Stomach (tissue), 9 donors: ENCODE measurements around the gene SUSD4. TPM values are rescaled to one million over a fixed set of nuclear protein-coding genes. Genes with fewer than 3 reads are reported as not detected.

Experiments
- DNase-seq, 2 donors: peaks; one replicate each; pipeline versions ENCODE4 v3.0.0 to v3.0.0-alpha.2; 2013 to 2019
- H3K27ac ChIP-seq, 5 donors: fragments of 200-600 bp in 4 of 5; sonication (generic) in 4 of 5; one replicate each; pipeline ENCODE4 v1.5.1; 2013 to 2019; ENCODE audit warnings: mild to moderate bottlenecking in 1 of 5, moderate library complexity in 1 of 5
- H3K27me3 ChIP-seq, 3 donors: fragments of 200-600 bp; sonication (generic); one replicate each; pipeline ENCODE4 v1.5.1; 2017 to 2019; ENCODE audit warnings: mixed run types in 1 of 3
- H3K36me3 ChIP-seq, 4 donors: fragments of 200-600 bp; sonication (generic); 1 replicate in 3 of 4; 2 replicates in 1 of 4; pipeline ENCODE4 v1.5.1; 2016 to 2019
- H3K4me1 ChIP-seq, 4 donors: fragments of 200-600 bp; sonication (generic); one replicate each; pipeline ENCODE4 v1.5.1; 2016 to 2019
- H3K4me3 ChIP-seq, 4 donors: fragments of 200-600 bp; sonication (generic) in 3 of 4; one replicate each; pipeline ENCODE4 v1.5.1; 2016 to 2019; ENCODE audit warnings: mild to moderate bottlenecking in 1 of 4
- H3K9me3 ChIP-seq, 4 donors: fragments of 200-600 bp; sonication (generic); one replicate each; pipeline ENCODE4 v1.5.1; 2016 to 2019
- CTCF ChIP-seq, 7 experiments: fragments of 450-650 bp in 4 of 7; fragments of 200-600 bp in 3 of 7; sonication (generic) in 3 of 7; IDR thresholded peaks; one replicate each; pipeline ENCODE4 v1.5.1; 2016 to 2019; ENCODE audit warnings: antibody characterized with exemption in 7 of 7, control low read depth in 2 of 7, mild to moderate bottlenecking in 1 of 7
- EP300 ChIP-seq: sonication (generic); formaldehyde crosslinking; IDR thresholded peaks from one replicate; pipeline ENCODE4 v1.6.1; 2017; ENCODE audit warnings: antibody characterized with exemption
- POLR2A ChIP-seq, 4 donors: fragments of 450-650 bp; IDR thresholded peaks; one replicate each; pipeline ENCODE4 v1.6.1; 2016; ENCODE audit warnings: antibody characterized with exemption in 4 of 4, control low read depth in 2 of 4, mild to moderate bottlenecking in 1 of 4, moderate library complexity in 1 of 4
- POLR2AphosphoS5 ChIP-seq, 3 donors: sonication (generic); formaldehyde crosslinking; IDR thresholded peaks; one replicate each; pipeline ENCODE4 v1.6.1; 2016; ENCODE audit warnings: antibody characterized with exemption in 3 of 3
- WGBS, 5 donors: extraction: QIAGEN DNeasy Blood & Tissue Kit in 3 of 5; methylation state at CpG; one replicate each; pipeline versions ENCODE4 v1.1.5 to v1.1.7; 2013 to 2018; 5-methylcytosine and 5-hydroxymethylcytosine counted together
- intact Hi-C: fragments of 100-400 bp; cut with DNase I; formaldehyde crosslinking; loops from one replicate; pipeline ENCODE4 v1.15.1; 2023; ENCODE audit warnings: low total_unique reads
- polyA plus RNA-seq, 3 donors: library from polyadenylated mRNA; stranded (reverse); fragments of 200-250 nt; gene quantifications; one replicate each; pipeline ENCODE4 v1.2.3, GENCODE V29; 2013
- total RNA-seq, 5 donors: library from RNA; depleted of rRNA; stranded (reverse); fragments of >200 nt; gene quantifications; one replicate each; pipeline versions ENCODE4 v1.1.0 to v1.2.3, GENCODE V29; 2014 to 2016
- donor health status: healthy with polysubstance abuse.
- donor health status: Bipolar disorder and iron deficiency.
- donor health status: healthy.

Gene SUSD4
- total and polyA plus RNA-seq, 8 donors, result 5.5 to 35.6 (median 8.1) TPM; not detected in 1

- H3K4me1 ChIP-seq, result peaks cover 0 to 5% (median 0%) of the 10 kb centered on the region in 4 donors
- intact Hi-C loops, result no loop called here
- no peak for TF ChIP-seq CTCF (IDR thresholded peaks at IDR 0.05)
- no peak for TF ChIP-seq POLR2AphosphoS5 (IDR thresholded peaks at IDR 0.05)
- TF ChIP-seq EP300, result no peak
- no peak for TF ChIP-seq POLR2A (IDR thresholded peaks at IDR 0.05)
- no peak overlapping the region for H3K27ac ChIP-seq
- peaks cover 0 to 7% (median 3%) of the 10 kb centered on the region in 4 donors for H3K9me3 ChIP-seq
- no peaks in the 10 kb centered on the region for H3K27me3 ChIP-seq
- WGBS, 5 donors, result 91 to 95% (median 95%) methylated on average over 2 of the region's 2 CpGs
- DNase-seq, result no peak
- H3K4me3 ChIP-seq, result no peak overlapping the region
- no peaks in the 10 kb centered on the region for H3K36me3 ChIP-seq
Measured at GRCh38 chr1:223301371-223301770, 62.6 kb downstream of the SUSD4 start.

DNA sequence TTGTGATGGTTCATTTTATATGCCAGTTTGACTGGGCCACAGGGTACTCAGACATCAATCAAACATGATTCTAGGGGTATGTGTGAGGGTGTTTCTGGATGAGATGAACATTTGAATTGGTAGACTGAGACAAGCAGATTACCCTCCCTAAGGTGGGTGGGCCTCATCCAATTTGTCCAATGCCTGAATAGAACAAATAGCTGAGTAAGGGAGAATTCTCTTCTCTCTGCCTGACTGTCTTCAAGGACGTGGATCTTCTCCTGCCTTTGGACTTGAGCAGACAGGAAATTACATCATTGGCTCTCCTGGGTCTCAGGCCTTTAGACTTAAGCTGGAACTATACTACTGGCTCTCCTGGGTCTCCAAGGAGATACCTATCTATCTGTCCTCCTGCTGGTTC is 64.4 kb downstream of the SUSD4 start:
- no peak overlapping the region for H3K4me3 ChIP-seq

DNA sequence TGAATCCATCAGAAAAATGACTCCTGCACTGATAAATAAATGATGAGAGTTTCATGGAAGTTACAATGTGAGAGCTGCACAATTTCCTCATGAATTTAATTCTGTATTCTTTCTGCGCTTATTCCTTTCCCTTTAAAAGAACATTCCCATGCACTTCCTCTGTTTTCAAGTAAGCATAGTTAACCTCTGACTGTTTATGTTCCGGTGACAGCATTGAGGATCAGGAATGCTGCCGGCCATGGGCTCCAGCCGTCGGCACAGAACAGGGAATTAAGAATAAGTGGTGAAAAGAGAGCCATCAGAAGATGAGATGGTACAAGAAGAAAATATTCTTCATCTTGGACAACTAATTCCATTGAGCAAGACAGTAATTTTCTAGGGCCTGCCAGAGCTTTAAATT is 65.3 kb downstream of the SUSD4 start:
- peaks cover 0 to 5% (median 0%) of the 10 kb centered on the region in 4 donors for H3K4me1 ChIP-seq
- no peak for DNase-seq
- H3K4me3 ChIP-seq, result no peak overlapping the region
- no peak for TF ChIP-seq EP300
- no peak for TF ChIP-seq POLR2A (IDR thresholded peaks at IDR 0.05)
- TF ChIP-seq POLR2AphosphoS5 (IDR thresholded peaks at IDR 0.05), result no peak
- no peak for TF ChIP-seq CTCF (IDR thresholded peaks at IDR 0.05)
- intact Hi-C loops, result no loop called here
- no peaks in the 10 kb centered on the region for H3K36me3 ChIP-seq
- H3K27ac ChIP-seq, result no peak overlapping the region
- WGBS, 5 donors, result 40 to 82% (median 69%) methylated on average over 5 of the region's 5 CpGs
- peaks cover 0 to under 1% (median 0%) of the 10 kb centered on the region in 4 donors for H3K9me3 ChIP-seq
- H3K27me3 ChIP-seq, result no peaks in the 10 kb centered on the region

More for the DNA sequence above, 64.4 kb downstream of the SUSD4 start:
- Histone ChIP-seq H3K9me3 (peaks cover 0 to 7% (median 3%) of the 10 kb centered on the region in 4 donors), H3K4me1 (peaks cover 0 to 5% (median 0%) of the 10 kb centered on the region in 4 donors), H3K36me3 (no peaks in the 10 kb centered on the region), H3K27ac (no peak overlapping the region), H3K27me3 (no peaks in the 10 kb centered on the region)
- WGBS, 5 donors, result 36 to 81% (median 70%) methylated on average over 1 of the region's 1 CpG
- no peak for DNase-seq
- intact Hi-C loops, result no loop called here
- TF ChIP-seq CTCF (IDR thresholded peaks at IDR 0.05) (no peak), EP300 (no peak), POLR2A (IDR thresholded peaks at IDR 0.05) (no peak), POLR2AphosphoS5 (IDR thresholded peaks at IDR 0.05) (no peak)

GRCh38 chr1:223297800-223298199 is 66.2 kb downstream of the SUSD4 start:
- Histone ChIP-seq H3K36me3 (no peaks in the 10 kb centered on the region), H3K27me3 (no peaks in the 10 kb centered on the region), H3K9me3 (no peaks in the 10 kb centered on the region), H3K4me3 (no peak overlapping the region), H3K27ac (no peak overlapping the region), H3K4me1 (peaks cover 0 to 5% (median 0%) of the 10 kb centered on the region in 4 donors)
- intact Hi-C loops, result no loop called here
- TF ChIP-seq POLR2A (IDR thresholded peaks at IDR 0.05) (no peak), POLR2AphosphoS5 (IDR thresholded peaks at IDR 0.05) (no peak), EP300 (no peak), CTCF (IDR thresholded peaks at IDR 0.05) (no peak)
- DNase-seq, result no peak
- WGBS, 5 donors, result 88 to 100% (median 100%) methylated on average over 1 of the region's 1 CpG
